NCI-H2196 treated with DMSO at 0.1 percent for 48 hours (cell line): Measurements from ENCODE around the gene BCO1.

Source experiments
- DNase-seq: peaks from one replicate; lab custom pipeline; 2025; ENCODE audit not compliant: unreplicated experiment; lab: John Stamatoyannopoulos, UW

Gene BCO1

GRCh38 chr16:81314603-81315270, 76.2 kb downstream of the BCO1 start, which contains the start of gene GAN:
TSS of gene GAN (plus strand) at chr16:81314962. CDS start at chr16:81315114, 152 bp downstream.
- peak; percentile 62 for DNase-seq

DNA sequence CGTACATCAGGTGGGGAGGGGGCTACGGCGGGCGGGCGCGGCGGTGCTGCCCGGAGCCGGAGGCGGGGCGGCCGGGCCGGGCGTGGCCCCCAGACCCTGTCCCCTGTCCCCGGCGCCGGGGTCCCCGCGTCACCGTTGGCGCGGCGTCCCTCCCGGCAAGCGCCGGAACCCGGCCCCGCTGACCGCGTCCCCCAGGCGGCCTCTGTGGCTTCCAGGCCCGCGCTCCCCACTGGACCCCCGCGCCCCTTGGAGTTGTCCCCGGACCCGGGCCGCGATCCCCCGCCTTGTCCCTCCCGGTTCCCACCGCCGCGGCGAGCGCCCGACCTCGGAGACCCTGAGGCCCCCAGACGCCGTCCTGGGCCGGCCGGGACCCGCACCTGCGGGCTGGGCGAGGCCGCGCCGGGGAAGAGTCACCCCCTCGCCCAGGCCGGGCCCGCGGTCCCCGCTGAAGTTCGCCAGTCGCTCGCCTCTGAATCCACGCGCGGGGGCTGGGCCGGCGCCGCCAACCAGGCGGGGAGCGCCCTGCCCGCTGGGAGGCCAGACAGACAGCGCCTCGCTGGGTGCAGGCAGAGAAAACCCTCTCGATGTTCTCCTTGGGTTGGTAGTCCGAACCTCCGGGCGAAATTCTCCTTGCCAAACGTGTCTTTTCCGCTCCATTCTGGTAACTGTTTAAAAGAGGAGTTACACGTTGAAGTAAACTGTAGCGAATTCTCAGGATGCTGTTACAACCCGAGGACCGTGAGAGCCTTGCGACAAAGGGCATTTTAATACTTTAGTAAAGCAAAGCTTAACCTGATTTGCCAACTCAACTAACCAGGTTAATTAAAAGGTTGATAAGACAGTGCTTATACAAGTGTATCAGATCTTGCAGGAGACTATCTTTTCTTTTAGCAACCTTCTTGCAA, 77.0 kb downstream of the BCO1 start:
- no peak for DNase-seq

DNA sequence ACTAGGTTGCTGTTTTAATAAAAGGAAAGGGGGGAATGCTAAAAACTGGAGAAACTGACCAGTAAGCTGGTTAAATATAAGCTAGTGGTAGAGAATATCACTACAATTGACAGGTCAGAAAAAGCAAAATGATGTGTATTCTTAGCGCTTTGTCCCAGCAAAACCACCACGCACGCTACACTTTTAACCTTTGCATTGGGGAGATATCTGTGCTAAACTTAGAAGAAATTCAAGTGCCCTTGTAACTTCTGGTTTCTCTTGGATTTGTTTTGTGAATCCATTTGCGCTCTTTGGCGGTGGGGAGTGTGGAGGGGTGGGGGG, 77.6 kb downstream of the BCO1 start:
- DNase-seq, result no peak

- no peak for DNase-seq
These were observed 80.2 kb downstream of the BCO1 start for GRCh38 chr16:81318711-81319110.

GRCh38 chr16:81319221-81319912, 80.9 kb downstream of the BCO1 start:
- DNase-seq, result no peak

DNA sequence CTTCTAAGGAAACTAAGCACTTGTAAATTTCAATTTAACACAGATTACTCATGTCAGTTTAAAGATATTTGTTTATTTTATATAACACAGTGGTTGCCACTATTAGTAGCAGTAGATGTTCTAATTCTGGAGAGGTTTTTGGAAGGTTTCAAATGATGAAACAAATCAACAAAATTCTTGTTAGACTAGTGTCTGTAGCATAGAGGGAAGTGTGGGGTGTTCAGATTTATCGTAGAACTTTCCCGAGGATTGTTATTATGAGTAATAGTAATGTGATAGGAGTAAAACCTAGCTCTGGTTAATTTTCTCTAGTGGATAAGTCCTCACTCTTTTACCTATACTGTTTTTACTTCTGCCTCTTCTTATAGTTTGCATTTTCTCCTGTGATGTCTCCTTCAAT, 82.5 kb downstream of the BCO1 start:
- no peak for DNase-seq

- DNase-seq, result no peak
These were observed 83.0 kb downstream of the BCO1 start for GRCh38 chr16:81321536-81321935.

DNA sequence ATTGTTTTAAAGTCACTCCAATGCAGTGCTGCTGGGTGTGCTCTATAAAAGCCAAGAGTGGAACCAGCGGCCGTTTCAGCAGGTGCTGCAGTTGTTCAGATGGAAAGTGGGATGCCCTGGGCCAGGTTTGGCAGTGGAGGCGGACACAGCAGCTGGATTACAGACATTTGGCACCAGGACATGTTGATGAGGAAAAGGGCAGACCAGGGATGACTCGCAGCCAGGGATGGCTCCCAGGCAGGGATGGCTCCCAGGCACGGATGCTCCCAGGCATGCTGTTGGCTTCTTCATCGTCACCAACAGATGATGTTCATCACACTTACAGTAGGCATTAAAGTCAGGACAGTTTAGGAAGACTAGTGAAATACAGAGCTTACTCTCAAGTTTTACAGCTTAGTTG, 86.3 kb downstream of the BCO1 start:
- DNase-seq, result no peak

DNA sequence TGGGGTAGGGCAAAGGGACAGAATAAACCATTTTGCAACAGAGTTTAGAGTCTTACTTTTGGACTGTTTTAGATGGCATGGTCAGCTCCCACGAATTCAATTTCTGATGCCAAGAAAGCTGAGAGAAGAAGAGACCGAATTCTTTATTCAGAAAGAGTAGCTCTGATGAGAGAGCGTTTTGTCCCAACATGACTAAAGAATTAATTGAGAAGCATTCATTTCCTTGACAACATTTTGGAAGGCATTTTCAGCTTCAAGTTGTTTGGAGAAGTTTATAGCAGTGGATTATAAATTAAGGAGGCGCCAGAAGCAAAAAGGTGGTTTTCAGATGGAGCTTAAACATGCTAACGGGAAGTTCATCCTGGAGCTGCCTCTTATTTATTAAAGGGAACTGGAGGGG, 88.5 kb downstream of the BCO1 start:
- DNase-seq, result no peak

DNA sequence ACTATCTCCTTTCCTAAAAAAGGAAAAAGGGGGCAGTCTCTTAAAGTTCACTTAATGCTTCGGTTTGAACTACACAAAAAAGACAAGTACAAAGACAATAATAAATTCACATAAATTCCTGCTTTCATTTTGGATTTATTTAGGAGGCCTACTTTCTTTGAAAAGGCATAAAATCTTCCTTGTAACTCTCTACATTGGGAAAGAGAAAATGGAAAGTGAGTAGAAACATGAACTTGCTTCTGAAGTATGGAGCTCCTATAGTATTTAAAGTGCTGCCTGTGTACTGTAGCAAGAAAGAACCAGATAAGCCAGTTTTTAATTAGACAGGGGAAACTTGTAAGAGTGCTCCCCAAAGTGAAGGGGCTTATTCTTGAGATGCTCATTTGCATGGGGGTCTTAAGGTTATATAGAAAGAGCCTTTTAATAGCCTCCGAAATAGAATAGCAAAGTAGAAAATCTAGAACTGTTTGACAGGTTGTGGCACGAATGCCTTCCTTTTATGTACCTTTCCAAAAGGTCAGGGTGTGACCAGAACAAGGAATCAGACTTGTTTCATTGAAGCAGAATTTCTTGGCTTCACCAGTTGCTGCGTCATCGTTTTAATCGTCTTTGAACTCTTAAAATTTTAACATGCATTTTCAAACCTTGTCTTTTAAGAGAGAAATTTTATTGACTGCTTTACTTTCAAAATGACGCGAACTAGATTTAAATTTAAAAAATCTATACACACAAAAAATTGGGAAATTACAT, 89.1 kb downstream of the BCO1 start:
- no peak for DNase-seq

- no peak for DNase-seq
These were observed 91.5 kb downstream of the BCO1 start for GRCh38 chr16:81329947-81330346.

DNA sequence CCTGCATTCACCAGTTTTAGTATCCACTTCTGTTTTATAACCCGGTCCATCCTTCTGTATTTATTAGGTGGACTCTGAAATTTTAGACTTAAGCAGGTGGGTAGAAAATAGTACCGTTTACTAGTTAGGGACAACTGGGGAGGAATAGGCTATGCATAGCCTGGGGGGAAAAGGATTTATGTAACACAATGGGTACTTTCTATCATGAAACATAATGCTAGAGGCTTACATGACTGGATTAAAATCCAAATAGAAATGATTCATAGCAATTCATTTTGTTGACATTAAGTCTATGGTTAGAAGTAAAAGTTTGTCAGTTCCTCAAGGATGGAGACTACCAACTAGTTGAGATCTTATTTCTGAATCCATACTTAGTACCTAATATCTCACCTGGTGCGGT, 94.9 kb downstream of the BCO1 start:
- no peak for DNase-seq

DNA sequence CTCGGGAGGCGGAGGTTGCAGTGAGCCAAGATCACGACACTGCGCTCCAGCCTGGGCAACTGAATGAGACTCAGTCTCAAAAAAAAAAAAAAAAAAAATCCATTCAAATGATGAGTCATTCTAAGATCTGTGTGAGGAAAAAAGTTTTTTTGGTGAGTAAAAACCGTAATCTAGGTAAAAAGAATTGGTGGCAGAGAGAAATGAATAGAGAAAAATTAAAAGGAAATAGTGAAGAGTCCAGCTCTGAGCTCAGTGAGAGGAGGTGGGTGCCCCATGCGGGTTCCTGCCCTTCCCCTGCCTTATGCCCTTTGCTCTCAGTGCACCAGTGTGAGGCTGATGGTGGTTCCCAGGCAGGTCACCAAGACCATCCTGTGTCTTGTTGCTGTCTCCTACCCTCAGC, 97.2 kb downstream of the BCO1 start:
- no peak for DNase-seq

- DNase-seq, result no peak
These were observed 98.6 kb downstream of the BCO1 start for GRCh38 chr16:81337097-81337496.
